ENCODE measurements around the gene RIMKLA. TPM values are rescaled to one million over a fixed set of nuclear protein-coding genes. Genes with fewer than 3 reads are reported as not detected.

RIMKLA gene
- total and polyA plus RNA-seq, 2 of the 13 experiments (the other 11 are each of a cell fraction or from before 2014, with no cell fraction given) = 2.5 to 3.8 TPM

DNA sequence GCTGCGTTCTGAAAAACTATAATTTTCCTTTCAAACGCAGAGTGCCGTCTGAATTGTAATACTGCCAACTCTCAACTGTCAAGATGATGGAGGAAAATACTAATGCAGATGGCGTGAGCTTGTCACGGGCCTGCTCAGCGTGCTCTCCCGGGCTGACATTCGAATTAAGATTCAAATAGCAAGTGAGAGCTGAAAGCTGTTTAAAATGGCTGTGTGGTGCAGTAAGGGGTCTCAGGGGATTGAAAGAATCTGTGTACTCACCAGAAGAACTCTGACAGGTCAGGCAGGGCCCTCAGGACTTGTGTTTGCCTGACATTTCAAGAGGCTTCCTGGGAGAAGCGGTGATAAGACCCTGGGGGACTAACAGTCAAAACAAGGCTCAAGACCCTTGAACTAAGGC lies 42.1 kb downstream of the RIMKLA start (continued):
- TF ChIP-seq, protein P1, sequence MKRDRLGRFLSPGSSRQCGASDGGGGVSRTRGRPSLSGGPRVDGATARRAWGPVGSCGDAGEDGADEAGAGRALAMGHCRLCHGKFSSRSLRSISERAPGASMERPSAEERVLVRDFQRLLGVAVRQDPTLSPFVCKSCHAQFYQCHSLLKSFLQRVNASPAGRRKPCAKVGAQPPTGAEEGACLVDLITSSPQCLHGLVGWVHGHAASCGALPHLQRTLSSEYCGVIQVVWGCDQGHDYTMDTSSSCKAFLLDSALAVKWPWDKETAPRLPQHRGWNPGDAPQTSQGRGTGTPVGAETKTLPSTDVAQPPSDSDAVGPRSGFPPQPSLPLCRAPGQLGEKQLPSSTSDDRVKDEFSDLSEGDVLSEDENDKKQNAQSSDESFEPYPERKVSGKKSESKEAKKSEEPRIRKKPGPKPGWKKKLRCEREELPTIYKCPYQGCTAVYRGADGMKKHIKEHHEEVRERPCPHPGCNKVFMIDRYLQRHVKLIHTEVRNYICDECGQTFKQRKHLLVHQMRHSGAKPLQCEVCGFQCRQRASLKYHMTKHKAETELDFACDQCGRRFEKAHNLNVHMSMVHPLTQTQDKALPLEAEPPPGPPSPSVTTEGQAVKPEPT (CRISPR knock-in tag; IDR thresholded peaks at IDR 0.05; ENCODE audit: low read depth) = no peak
- no peak for TF ChIP-seq BHLHE40 (IDR thresholded peaks at IDR 0.05; ENCODE audit: low read length)
- no peak for TF ChIP-seq ZNF850 (CRISPR knock-in tag; conservative IDR thresholded peaks at IDR 0.05)
- no peak for TF ChIP-seq ZNF510 (CRISPR knock-in tag; IDR thresholded peaks at IDR 0.05; ENCODE audit: low read depth)
- no peak for TF ChIP-seq MTF1 (CRISPR knock-in tag; IDR thresholded peaks at IDR 0.05)
- TF ChIP-seq, protein P2, sequence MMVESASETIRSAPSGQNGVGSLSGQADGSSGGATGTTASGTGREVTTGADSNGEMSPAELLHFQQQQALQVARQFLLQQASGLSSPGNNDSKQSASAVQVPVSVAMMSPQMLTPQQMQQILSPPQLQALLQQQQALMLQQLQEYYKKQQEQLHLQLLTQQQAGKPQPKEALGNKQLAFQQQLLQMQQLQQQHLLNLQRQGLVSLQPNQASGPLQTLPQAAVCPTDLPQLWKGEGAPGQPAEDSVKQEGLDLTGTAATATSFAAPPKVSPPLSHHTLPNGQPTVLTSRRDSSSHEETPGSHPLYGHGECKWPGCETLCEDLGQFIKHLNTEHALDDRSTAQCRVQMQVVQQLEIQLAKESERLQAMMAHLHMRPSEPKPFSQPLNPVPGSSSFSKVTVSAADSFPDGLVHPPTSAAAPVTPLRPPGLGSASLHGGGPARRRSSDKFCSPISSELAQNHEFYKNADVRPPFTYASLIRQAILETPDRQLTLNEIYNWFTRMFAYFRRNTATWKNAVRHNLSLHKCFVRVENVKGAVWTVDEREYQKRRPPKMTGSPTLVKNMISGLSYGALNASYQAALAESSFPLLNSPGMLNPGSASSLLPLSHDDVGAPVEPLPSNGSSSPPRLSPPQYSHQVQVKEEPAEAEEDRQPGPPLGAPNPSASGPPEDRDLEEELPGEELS (CRISPR knock-in tag; IDR thresholded peaks at IDR 0.05) = no peak
- no peak for TF ChIP-seq ZZZ3 (CRISPR knock-in tag; IDR thresholded peaks at IDR 0.05; ENCODE audit: borderline replicate concordance)
- TF ChIP-seq ARNT (IDR thresholded peaks at IDR 0.05) = no peak
- no peak for TF ChIP-seq SAP130 (CRISPR knock-in tag; IDR thresholded peaks at IDR 0.05; ENCODE audit: low read depth)

DNA sequence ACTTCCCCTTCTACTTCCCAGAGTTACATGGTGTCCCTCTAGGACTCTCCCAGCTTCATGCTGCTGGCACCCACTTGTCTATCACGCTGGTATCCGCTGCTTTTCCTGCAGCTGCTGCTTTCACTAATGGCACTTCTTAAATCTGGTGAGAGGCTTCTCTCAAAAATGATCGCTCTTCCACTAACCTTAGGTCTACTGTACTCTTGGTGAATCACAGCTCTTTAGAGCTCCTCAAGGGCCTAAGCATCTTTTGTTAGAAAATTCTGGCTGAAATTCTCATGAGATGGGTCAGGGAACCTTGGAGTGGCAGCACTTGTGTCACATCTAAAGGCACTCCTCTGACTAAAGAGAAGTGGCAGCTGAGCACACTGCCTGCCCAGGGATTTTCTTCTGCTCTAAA lies 43.1 kb downstream of the RIMKLA start:
- ChIA-PET CTCF (ENCODE audit: low intra/inter-chr PET ratio, low total read pairs) (no interaction called here), POLR2A (no interaction called here)
- Histone ChIP-seq H3K4me3 (replicated peaks in 1 of 3; ENCODE audit: insufficient read depth in 1 of 3, low read depth in 2 of 3, low read length in 3 of 3) (no peak overlapping the region), H3K4me2 (ENCODE audit: low read depth, low read length) (no peak overlapping the region), H3K4me1 (ENCODE audit: insufficient read depth, low read length) (no peaks in the 10 kb centered on the region), H3K79me2 (ENCODE audit: insufficient read depth, low read length) (no peaks in the 10 kb centered on the region), H4K20me1 (ENCODE audit: insufficient read depth, low read length) (no peaks in the 10 kb centered on the region), H3K27ac (ENCODE audit: extremely low read length, insufficient read depth, low read length) (no peak overlapping the region), H3K36me3 (replicated peaks in 1 of 2; ENCODE audit: control insufficient read depth in 1 of 2, insufficient read depth in 2 of 2, low read length in 2 of 2) (no peaks in the 10 kb centered on the region), H2AFZ (ENCODE audit: low read length) (no peak overlapping the region), H3K9me3 (ENCODE audit: low read length) (no peaks in the 10 kb centered on the region), H3K27me3 (ENCODE audit: control insufficient read depth in 1 of 2, insufficient read depth in 2 of 2, low read length in 2 of 2) (peaks cover 0 to 18% of the 10 kb centered on the region in 2 experiments; a peak in 1 of 5 replicates), H3K9ac (ENCODE audit: insufficient read depth, low read depth, low read length) (no peak overlapping the region)
- in situ Hi-C loops (cut with HindIII; ENCODE audit: extremely low pct_ligation_motif_present, low pct_unique_long_range_greater_than_20kb) (no loop called here), intact Hi-C loops (cut with micrococcal nuclease; ENCODE audit: unreplicated experiment) (no loop called here)
- 44% methylated on average over 3 of the region's 3 CpGs for WGBS (ENCODE audit: low lambda C conversion rate)
- FAIRE-seq (no peak), ATAC-seq (no peak), DNase-seq (ENCODE audit: low spot score) (no peak)
- no TSS peak for BruUV-seq (replicated peaks)
- TF ChIP-seq GABPB1 (CRISPR knock-in tag; IDR thresholded peaks at IDR 0.05) (no peak), ZNF652 (CRISPR knock-in tag; IDR thresholded peaks at IDR 0.05; ENCODE audit: borderline replicate concordance, low read depth) (no peak), RAD51 (IDR thresholded peaks at IDR 0.05; ENCODE audit: borderline replicate concordance) (no peak), ELF4 (CRISPR knock-in tag; IDR thresholded peaks at IDR 0.05; ENCODE audit: borderline replicate concordance) (no peak), ZNF629 (CRISPR knock-in tag; conservative IDR thresholded peaks at IDR 0.05) (no peak), TP53 (CRISPR knock-in tag; conservative IDR thresholded peaks at IDR 0.05) (no peak)
- TF ChIP-seq, protein P3, sequence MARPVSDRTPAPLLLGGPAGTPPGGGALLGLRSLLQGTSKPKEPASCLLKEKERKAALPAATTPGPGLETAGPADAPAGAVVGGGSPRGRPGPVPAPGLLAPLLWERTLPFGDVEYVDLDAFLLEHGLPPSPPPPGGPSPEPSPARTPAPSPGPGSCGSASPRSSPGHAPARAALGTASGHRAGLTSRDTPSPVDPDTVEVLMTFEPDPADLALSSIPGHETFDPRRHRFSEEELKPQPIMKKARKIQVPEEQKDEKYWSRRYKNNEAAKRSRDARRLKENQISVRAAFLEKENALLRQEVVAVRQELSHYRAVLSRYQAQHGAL (CRISPR knock-in tag; IDR thresholded peaks at IDR 0.05; ENCODE audit: not compliant biosample characterization) = no peak

All from HepG2 (cell line).